Measurements from ENCODE around the gene SEC16B.

DNA sequence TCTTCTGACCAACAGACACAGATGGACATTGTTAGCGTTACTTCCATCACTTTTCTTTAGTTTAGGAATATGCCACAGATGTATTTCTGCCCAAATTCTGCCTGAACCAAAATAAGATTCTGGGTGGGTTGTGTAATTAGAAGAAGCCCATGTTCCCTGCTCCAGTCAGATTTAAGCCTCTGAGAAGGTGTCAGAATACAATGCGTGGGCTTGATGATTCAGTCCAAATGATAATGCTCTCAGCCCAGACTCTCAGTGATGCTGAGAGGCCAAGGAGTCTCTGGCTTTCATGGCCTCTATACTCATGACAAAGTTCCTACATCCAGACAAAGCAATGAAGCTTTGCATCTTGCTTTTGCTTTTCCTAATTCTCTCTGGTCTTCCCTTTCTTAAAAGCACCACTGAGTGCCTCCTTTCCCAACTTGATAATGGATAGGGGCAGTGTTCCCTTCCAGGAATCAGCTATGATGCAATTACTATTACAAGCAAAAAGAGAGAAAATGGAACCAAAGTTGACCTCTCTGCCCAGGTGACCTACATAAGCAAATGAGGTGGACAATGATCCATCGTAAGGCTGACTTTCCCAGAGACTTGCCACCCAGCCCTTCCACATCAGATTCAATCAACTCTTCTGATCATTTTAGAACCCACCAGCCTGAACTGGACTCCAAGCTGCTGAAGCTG, 8.8 kb downstream of the SEC16B start:
- TF ChIP-seq, protein P1, sequence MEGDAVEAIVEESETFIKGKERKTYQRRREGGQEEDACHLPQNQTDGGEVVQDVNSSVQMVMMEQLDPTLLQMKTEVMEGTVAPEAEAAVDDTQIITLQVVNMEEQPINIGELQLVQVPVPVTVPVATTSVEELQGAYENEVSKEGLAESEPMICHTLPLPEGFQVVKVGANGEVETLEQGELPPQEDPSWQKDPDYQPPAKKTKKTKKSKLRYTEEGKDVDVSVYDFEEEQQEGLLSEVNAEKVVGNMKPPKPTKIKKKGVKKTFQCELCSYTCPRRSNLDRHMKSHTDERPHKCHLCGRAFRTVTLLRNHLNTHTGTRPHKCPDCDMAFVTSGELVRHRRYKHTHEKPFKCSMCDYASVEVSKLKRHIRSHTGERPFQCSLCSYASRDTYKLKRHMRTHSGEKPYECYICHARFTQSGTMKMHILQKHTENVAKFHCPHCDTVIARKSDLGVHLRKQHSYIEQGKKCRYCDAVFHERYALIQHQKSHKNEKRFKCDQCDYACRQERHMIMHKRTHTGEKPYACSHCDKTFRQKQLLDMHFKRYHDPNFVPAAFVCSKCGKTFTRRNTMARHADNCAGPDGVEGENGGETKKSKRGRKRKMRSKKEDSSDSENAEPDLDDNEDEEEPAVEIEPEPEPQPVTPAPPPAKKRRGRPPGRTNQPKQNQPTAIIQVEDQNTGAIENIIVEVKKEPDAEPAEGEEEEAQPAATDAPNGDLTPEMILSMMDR (IDR thresholded peaks at IDR 0.05; ENCODE audit: low read depth, low read length, missing input control): no peak
- TF ChIP-seq RXRA (IDR thresholded peaks at IDR 0.05): peak; percentile 84 to 88
- no peak for TF ChIP-seq REST (IDR thresholded peaks at IDR 0.05)
- TF ChIP-seq JUND (IDR thresholded peaks at IDR 0.05): peak; percentile 30 to 69
- TF ChIP-seq RAD21 (IDR thresholded peaks at IDR 0.05): peak; percentile 37 to 53

All from liver (tissue), 3 donors.